Stimulated activated CD4-positive, alpha-beta T cell treated with anti-CD3 and anti-CD28 coated beads, Interleukin-4, amount 100 ng/mL, for 1 hour (primary cell): ENCODE data around the gene NEDD1.

Experiments used
- DNase-seq: peaks from one replicate; pipeline ENCODE4 v3.0.0-alpha.2; 2020

Gene NEDD1

DNA sequence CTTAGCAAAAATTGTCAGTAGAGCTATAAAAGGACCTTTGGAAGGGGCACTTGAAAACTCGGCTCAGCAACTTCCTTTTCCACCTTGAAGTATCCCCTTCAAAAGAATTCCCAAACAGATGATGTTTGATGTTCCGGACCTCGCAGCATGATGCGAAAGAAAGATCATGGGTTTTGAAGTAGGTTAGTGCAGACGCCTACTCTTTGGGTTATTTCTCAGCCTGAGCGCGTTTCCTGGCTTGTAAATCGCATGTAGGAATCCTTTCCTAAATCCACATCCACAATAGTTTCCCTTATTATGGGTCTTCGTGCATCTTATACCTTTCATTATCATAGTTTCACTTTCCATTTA, 584 bp upstream of the NEDD1 start:
- DNase-seq: no peak

DNA sequence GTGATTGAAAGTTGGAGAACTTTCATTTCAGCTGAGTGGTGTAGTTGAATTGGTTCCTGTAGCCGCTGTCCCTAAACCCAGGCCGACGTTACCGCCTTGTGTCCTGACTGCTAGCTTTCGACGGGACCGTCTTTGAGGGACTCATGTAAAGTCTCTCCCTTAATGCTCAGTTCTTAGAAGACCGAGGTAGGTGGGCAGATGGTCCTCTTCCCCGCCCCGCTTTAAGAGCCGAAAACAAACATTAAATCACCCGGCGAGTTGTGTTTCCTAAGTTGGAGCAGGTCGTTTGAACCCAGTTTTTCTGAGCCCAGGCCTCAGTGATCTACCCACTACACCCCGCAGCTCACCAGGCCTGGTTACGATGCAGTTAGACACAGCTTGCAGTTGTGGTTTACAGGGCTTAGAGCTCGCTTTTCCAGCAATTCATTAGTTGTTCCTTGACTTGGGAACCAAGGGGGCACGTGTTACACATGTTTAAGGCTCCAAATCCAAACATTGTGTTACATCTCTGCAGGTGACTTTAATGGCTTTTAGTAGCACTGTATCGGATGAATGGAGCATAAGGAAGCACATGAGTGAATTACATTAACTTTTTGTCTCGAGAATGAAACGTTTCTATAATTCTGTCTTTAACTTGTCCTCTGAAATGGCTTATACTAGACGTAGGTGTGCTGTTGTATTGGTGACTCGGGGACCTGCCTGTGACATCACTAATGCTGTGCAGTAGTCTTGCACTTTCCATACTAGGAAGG, 790 bp downstream of the NEDD1 start:
- peak; percentile 24 for DNase-seq

GRCh38 chr12:96908423-96908675, 1.3 kb downstream of the NEDD1 start:
- no peak for DNase-seq

- DNase-seq: no peak
Observed at GRCh38 chr12:96912261-96912660, 5.2 kb downstream of the NEDD1 start.

DNA sequence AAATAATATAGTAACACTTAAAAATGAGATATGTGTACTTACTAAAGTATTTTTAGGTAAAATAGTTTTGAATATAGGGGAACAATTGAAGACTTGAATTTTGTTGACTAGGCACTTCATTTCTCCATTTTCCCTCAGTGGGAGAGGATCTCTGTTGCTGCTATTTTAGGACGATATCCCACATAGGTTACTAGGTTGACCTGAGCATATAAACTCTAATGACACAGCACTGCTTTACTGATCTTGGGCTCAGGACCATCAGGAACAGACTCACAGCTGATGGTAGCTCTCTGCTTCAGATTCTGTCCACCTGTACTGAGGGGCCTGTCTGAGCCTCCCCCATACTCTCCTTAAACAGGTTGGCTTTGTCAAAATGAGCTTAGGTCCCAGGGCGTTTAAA, 5.9 kb downstream of the NEDD1 start:
- no peak for DNase-seq

DNA sequence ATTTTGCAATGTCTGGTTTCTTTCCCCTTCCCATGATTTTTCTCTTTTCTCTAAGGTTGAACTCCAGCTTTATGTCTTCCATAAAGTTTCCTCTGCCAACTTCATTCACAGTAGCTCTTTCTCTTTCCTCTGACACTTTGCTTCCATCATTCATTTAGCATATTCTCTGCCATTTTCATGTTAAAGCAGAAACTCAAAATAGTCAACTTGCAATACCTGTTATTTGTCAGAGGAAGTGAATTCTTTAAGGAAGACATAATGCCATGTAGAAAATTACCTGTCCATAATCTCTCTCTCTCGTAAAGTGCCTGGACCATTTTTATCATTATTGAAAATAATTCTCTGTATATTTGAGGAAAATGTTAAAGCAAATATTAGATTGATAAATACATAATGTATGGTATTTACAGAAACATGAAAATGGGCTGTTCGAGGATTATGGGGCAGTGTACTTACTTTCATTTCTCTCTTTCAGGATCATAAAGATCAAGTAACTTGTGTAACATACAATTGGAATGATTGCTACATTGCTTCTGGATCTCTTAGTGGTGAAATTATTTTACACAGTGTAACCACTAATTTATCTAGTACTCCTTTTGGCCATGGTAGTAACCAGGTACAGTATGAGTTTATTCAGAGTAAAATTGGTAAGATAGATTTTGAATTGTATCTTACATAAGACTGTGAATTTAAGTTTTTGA, 12.6 kb downstream of the NEDD1 start:
- no peak for DNase-seq

GRCh38 chr12:96948782-96949181, 41.7 kb downstream of the NEDD1 start:
- no peak for DNase-seq

DNA sequence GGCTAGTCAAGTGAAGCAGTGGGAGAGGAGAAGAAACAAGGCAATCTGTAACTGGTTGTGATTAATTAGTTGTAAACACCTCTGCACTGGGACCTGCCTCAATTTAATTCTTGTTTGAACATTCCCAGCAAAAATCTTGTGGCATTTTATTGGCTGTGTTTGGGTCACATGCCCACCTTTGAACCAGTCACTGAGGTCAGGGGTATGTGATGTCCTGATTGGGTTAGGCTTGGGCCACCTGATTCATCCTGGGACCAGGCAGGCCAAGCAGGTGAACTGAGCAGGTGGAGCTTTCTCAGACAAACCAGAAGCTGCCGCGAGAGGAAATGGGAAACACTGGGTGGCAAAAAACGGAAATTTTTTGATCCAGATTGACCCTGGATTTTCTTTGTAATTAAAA, 72.5 kb downstream of the NEDD1 start:
- no peak for DNase-seq

- no peak for DNase-seq
Observed at GRCh38 chr12:96980991-96981414, 73.9 kb downstream of the NEDD1 start.

DNA sequence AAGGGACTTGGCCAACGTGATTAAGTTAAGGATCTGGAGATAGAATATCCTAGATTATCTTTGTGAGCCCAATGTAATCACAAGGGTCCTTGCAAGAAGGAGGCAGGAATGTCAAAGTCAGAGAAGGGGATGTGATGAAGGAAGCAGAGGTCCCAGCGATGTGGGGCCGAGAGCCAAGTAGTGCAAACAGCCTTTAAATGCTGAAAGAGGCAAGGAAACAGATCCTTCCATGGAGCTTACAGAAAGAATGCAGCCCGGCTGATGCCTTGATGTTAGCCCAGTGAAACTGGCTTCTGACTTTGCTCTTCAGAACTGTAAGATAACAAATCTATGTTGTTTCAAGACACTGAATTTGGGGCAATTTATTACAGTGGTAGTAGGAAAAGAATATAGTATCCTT, 74.9 kb downstream of the NEDD1 start:
- no peak for DNase-seq

- no peak for DNase-seq
Observed at GRCh38 chr12:96982671-96983070, 75.6 kb downstream of the NEDD1 start.

- peak; percentile 47 for DNase-seq
Observed at GRCh38 chr12:96985515-96986362, 78.7 kb downstream of the NEDD1 start.

DNA sequence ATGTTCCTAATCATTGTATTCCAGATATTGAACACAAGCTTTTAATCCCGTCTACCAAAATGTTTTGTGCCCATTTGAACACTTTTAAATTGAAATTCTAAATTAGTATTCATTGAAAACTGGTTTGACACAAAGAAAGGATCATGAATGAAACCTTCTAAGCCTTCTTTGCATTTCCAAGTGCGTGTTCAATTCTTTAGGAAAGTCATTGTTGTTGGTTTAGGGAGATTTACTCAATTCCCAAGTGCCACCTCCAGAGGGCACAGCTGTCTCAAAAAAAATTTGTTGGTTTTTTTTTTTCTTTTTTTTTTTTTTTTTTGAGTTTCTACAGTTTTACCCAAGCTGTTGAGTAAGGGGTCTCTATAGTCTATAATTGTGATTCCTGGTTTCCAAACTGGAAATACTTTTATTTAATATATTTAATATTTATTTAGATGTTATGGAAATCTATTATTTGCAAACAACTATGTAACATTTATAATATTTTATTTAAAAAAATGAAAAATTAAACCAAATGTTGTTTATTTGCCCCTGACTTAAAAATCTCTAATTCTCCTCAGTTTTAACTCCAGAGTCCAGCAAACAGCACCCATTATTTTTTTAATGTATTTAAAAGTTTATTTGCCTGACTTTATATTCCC, 79.9 kb downstream of the NEDD1 start:
- no peak for DNase-seq

- DNase-seq: no peak
Observed at GRCh38 chr12:96988919-96989318, 81.9 kb downstream of the NEDD1 start.

DNA sequence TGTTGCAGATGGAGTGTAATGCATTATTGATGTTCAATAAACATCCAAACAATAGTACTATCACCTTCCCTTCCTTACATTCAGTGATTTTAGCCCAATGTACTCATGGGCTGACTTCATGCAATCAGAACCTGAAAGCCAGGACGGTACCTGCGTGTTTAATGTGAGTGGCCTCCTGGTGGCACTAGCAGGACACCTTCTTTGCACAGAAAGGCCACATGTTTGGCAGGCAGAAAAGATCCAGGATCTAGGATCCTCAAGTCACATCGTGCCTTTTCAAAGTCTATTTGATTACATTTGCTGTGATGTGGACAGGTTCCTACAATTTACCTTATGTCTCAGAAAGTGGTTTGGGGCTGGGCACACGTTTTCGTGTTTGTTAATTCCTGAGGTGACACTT, 82.9 kb downstream of the NEDD1 start:
- no peak for DNase-seq

- DNase-seq: no peak
Observed at GRCh38 chr12:96994900-96995299, 87.8 kb downstream of the NEDD1 start.

DNA sequence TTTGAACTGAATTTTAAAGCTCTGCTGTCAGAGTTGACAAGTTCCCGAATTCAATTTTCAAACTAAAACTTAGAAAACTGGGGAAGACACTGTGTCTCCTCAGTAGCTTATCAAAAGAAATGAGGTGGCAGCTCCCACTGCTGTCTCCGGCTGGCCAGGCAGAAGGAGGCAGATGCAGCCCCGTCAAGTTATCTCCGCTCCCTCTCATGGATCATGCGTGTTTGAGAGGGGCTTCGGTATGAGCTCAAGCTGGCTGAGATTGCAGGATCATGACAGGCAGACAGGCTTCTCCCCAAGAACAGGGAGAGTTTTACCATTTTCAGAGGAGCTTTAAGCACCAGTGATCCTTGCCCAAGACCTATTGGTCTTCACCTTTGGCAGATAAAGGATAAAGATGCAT, 88.8 kb downstream of the NEDD1 start:
- no peak for DNase-seq

- no peak for DNase-seq
Observed at GRCh38 chr12:96997797-96998484, 90.9 kb downstream of the NEDD1 start.

DNA sequence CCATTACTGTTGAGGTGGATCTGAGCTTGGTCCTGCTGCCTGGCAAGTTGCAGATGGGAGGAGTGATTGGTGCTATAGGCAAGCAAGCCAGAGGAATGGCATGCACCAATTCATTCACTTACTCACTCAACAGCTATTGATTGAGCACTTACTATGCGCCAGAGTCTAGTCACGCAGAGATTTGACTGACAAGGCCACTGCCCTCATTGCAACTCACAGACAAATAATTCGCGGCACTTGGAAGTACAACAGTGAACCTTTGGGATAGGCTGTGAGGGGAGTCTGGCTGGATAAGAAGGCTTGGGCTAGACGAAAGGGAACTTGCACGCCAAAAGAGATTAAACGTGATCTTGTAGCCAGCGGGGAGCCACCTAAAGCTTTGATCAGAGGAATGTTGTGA, 96.2 kb downstream of the NEDD1 start:
- no peak for DNase-seq
